ENCODE results near the gene IRS1. TPM values are rescaled to one million over a fixed set of nuclear protein-coding genes. Genes with fewer than 3 reads are reported as not detected.

IRS1 gene
- total and polyA plus RNA-seq, 5 donors, result 6.2 to 16.0 (median 14.7) TPM

DNA sequence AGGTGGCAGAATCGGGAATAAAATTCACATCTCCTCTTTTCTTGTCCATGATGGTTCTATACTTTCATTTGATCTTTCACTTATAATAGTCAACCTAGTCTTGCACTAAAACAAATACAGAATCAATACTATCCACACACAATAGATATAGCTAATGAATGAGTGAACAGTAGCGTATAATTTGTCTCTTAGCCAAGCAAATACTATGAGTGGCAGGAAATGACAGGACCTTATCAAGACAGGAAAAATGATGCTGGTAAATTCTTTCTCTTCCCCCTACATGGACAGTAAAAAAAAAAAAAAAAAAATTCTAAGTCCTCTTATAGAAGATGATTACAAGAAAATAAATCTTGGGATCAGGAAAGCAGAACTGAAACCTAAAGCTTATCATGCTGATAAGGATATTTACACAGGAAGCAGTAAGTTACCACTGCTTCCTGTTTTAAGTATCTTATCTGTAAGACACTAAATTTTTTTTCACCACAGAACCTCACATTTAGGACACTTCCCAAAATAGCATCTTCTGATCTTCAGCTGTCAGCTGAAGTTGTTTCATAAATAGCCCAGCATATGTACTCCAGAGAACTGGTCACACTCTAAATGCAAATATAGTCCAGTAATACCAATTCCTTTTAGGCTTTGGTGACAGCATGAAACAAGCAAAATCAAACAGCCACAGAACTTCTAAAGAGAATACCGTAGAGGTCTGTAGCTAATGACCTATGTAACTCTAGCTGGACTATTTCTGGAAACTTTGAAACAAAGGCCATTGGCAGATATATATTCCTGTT is 27.0 kb downstream of the IRS1 start:
- WGBS, result 9% methylated on average over 3 of the region's 3 CpGs
- Histone ChIP-seq H3K9me3 (ENCODE audit: control insufficient read depth, low read length) (no peaks in the 10 kb centered on the region), H3K4me3 (ENCODE audit: low read length) (peak overlapping the region; percentile 23), H3K27ac (ENCODE audit: low read length) (no peak overlapping the region), H3K27me3 (ENCODE audit: control insufficient read depth, insufficient read depth) (no peaks in the 10 kb centered on the region), H3K4me1 (ENCODE audit: control insufficient read depth, insufficient read depth, low read length) (peaks cover 9% of the 10 kb centered on the region)
- ATAC-seq, result peak; percentile 49 to 57
- no peak for DNase-seq
- intact Hi-C loops (cut with DNase I), result no loop called here

- H3K9me3 ChIP-seq (ENCODE audit: control insufficient read depth, low read length), result no peaks in the 10 kb centered on the region
- no peak overlapping the region for H3K4me3 ChIP-seq (ENCODE audit: low read length)
- H3K27ac ChIP-seq (ENCODE audit: low read length), result peak overlapping the region; percentile 9
- ATAC-seq, result peak; percentile 75 to 80
- peak; percentile 24 to 59 (median 44) for DNase-seq
- 53% methylated on average over 6 of the region's 6 CpGs for WGBS
- peaks cover 9% of the 10 kb centered on the region for H3K4me1 ChIP-seq (ENCODE audit: control insufficient read depth, insufficient read depth, low read length)
- no peaks in the 10 kb centered on the region for H3K27me3 ChIP-seq (ENCODE audit: control insufficient read depth, insufficient read depth)
- intact Hi-C loops (cut with DNase I), result no loop called here
These were observed 28.6 kb downstream of the IRS1 start for GRCh38 chr2:226771067-226771466.

GRCh38 chr2:226767056-226767813 is 32.4 kb downstream of the IRS1 start:
- Histone ChIP-seq H3K27ac (ENCODE audit: low read length) (peak overlapping the region; percentile 89), H3K27me3 (ENCODE audit: control insufficient read depth, insufficient read depth) (no peaks in the 10 kb centered on the region), H3K4me1 (ENCODE audit: control insufficient read depth, insufficient read depth, low read length) (peaks cover 6% of the 10 kb centered on the region), H3K9me3 (ENCODE audit: control insufficient read depth, low read length) (no peaks in the 10 kb centered on the region), H3K4me3 (ENCODE audit: low read length) (no peak overlapping the region)
- ATAC-seq, result peak; percentile 83 to 87
- 58% methylated on average over 5 of the region's 5 CpGs for WGBS
- intact Hi-C loops (cut with DNase I), result no loop called here
- DNase-seq, result no peak

GRCh38 chr2:226766352-226767055 is 33.1 kb downstream of the IRS1 start:
- peaks cover 6% of the 10 kb centered on the region for H3K4me1 ChIP-seq (ENCODE audit: control insufficient read depth, insufficient read depth, low read length)
- WGBS, result 86% methylated on average over 5 of the region's 5 CpGs

GRCh38 chr2:226763320-226763719 is 36.3 kb downstream of the IRS1 start:
- no peak overlapping the region for H3K4me3 ChIP-seq (ENCODE audit: low read length)
- DNase-seq (no peak), ATAC-seq (no peak)
- H3K4me1 ChIP-seq (ENCODE audit: control insufficient read depth, insufficient read depth, low read length), result peaks cover 8% of the 10 kb centered on the region
- WGBS, result 51% methylated on average over 3 of the region's 3 CpGs
- no peaks in the 10 kb centered on the region for H3K27me3 ChIP-seq (ENCODE audit: control insufficient read depth, insufficient read depth)
- H3K27ac ChIP-seq (ENCODE audit: low read length), result no peak overlapping the region
- H3K9me3 ChIP-seq (ENCODE audit: control insufficient read depth, low read length), result no peaks in the 10 kb centered on the region
- intact Hi-C loops (cut with DNase I), result no loop called here

More at GRCh38 chr2:226766352-226767055, 33.1 kb downstream of the IRS1 start:
- ATAC-seq (no peak), DNase-seq (no peak)
- H3K4me3 ChIP-seq (ENCODE audit: low read length), result no peak overlapping the region
- peak overlapping the region; percentile 76 for H3K27ac ChIP-seq (ENCODE audit: low read length)
- no peaks in the 10 kb centered on the region for H3K9me3 ChIP-seq (ENCODE audit: control insufficient read depth, low read length)
- intact Hi-C loops (cut with DNase I), result no loop called here
- no peaks in the 10 kb centered on the region for H3K27me3 ChIP-seq (ENCODE audit: control insufficient read depth, insufficient read depth)

DNA sequence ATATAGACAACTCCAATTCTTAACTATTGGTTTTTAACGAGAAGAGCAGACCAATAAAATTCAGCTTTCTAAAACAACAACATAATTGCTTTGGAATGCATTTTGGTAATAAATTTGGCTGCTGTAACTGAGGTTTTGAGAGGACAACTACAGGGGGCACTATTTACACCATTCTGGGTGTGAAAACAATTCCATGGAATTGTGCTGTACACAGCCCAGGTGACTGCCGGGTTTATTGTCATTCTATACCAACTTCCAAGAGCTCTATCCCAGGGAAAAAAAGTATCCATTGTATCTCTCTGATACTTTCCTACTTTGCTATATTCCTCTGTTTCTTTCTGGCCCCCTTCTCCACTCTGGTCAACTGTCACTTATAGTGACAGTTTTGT is 38.4 kb downstream of the IRS1 start:
- Histone ChIP-seq H3K27ac (ENCODE audit: low read length) (peak overlapping the region; percentile 81), H3K27me3 (ENCODE audit: control insufficient read depth, insufficient read depth) (no peaks in the 10 kb centered on the region), H3K4me1 (ENCODE audit: control insufficient read depth, insufficient read depth, low read length) (peaks cover 5% of the 10 kb centered on the region), H3K4me3 (ENCODE audit: low read length) (no peak overlapping the region), H3K9me3 (ENCODE audit: control insufficient read depth, low read length) (no peaks in the 10 kb centered on the region)
- DNase-seq (no peak), ATAC-seq (no peak)
- 60% methylated on average over 2 of the region's 2 CpGs for WGBS
- intact Hi-C loops (cut with DNase I), result no loop called here

- 43% methylated on average over 2 of the region's 2 CpGs for WGBS
- H3K4me3 ChIP-seq (ENCODE audit: low read length), result no peak overlapping the region
- H3K4me1 ChIP-seq (ENCODE audit: control insufficient read depth, insufficient read depth, low read length), result peaks cover 5% of the 10 kb centered on the region
- ATAC-seq (peak; percentile 69 to 76), DNase-seq (no peak)
- H3K9me3 ChIP-seq (ENCODE audit: control insufficient read depth, low read length), result no peaks in the 10 kb centered on the region
- H3K27me3 ChIP-seq (ENCODE audit: control insufficient read depth, insufficient read depth), result no peaks in the 10 kb centered on the region
- intact Hi-C loops (cut with DNase I), result no loop called here
- peak overlapping the region; percentile 88 for H3K27ac ChIP-seq (ENCODE audit: low read length)
These were observed 39.0 kb downstream of the IRS1 start for GRCh38 chr2:226760412-226761194.

DNA sequence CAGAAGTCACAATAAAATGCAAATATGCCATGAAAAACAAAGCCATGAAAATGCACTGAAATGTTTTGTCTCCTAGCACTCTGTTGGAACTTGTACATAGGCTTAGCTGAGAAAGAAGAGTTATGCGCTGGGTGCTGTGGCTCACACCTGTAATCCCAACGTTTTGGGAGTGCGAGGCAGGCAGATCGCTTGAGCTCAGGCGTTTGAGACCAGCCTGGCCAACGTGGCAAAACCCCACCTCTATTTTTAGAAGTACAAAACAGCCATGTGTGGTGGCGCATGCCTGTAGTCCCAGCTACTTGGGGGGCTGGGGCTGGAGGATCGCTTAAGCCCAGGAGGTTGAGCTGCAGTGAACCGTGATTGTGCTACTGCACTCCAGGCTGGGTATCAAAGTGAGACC is 39.9 kb downstream of the IRS1 start:
- H3K27ac ChIP-seq (ENCODE audit: low read length), result peak overlapping the region; percentile 92
- H3K27me3 ChIP-seq (ENCODE audit: control insufficient read depth, insufficient read depth), result no peaks in the 10 kb centered on the region
- 67% methylated on average over 9 of the region's 9 CpGs for WGBS
- peak in 2 of 3 donors; percentile 49 to 53 for DNase-seq
- peaks cover 5% of the 10 kb centered on the region for H3K4me1 ChIP-seq (ENCODE audit: control insufficient read depth, insufficient read depth, low read length)
- peak; percentile 19 to 36 for ATAC-seq
- intact Hi-C loops (cut with DNase I), result no loop called here
- H3K9me3 ChIP-seq (ENCODE audit: control insufficient read depth, low read length), result no peaks in the 10 kb centered on the region
- H3K4me3 ChIP-seq (ENCODE audit: low read length), result no peak overlapping the region

- Histone ChIP-seq H3K4me1 (ENCODE audit: control insufficient read depth, insufficient read depth, low read length) (peaks cover 5% of the 10 kb centered on the region), H3K4me3 (ENCODE audit: low read length) (no peak overlapping the region), H3K9me3 (ENCODE audit: control insufficient read depth, low read length) (no peaks in the 10 kb centered on the region), H3K27ac (ENCODE audit: low read length) (peak overlapping the region; percentile 86), H3K27me3 (ENCODE audit: control insufficient read depth, insufficient read depth) (no peaks in the 10 kb centered on the region)
- intact Hi-C loops (cut with DNase I), result no loop called here
- DNase-seq (no peak), ATAC-seq (peak; percentile 76 to 78)
- 32% methylated on average over 3 of the region's 3 CpGs for WGBS
These were observed 40.5 kb downstream of the IRS1 start for GRCh38 chr2:226758921-226759640.

DNA sequence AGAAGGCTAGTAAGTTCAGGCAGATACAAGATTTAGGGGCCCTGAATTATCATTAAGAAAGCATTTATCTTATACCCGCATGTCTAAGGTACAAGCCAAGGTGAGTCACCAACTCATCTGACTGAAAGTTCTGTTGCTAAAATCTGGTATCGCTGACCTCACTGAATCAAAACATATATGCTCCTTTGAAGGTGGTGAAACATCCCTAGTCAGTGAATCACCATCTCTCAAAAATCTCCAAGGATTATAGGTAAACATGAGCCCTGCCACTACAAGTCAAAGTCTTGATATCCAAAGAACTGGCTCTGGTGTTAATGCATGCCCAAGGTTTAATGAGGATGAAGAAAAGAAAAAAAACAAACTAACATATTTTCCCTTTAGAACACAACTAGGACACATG is 43.5 kb downstream of the IRS1 start:
- WGBS, result 94% methylated on average over 2 of the region's 2 CpGs
- Histone ChIP-seq H3K9me3 (ENCODE audit: control insufficient read depth, low read length) (no peaks in the 10 kb centered on the region), H3K27me3 (ENCODE audit: control insufficient read depth, insufficient read depth) (no peaks in the 10 kb centered on the region), H3K4me1 (ENCODE audit: control insufficient read depth, insufficient read depth, low read length) (peaks cover 5% of the 10 kb centered on the region), H3K4me3 (ENCODE audit: low read length) (no peak overlapping the region), H3K27ac (ENCODE audit: low read length) (no peak overlapping the region)
- DNase-seq, result no peak
- intact Hi-C loops (cut with DNase I), result no loop called here
- no peak for ATAC-seq
